Thoracic aorta (tissue), 2 donors: ENCODE measurements around the gene UTS2R. TPM values are rescaled to one million over a fixed set of nuclear protein-coding genes. Genes with fewer than 3 reads are reported as not detected.

Experiments
- ATAC-seq: fragments of 150-250 bp; one replicate; pipeline ENCODE4 v1.8.0; 2017; ENCODE audit warnings: low read depth; ENCODE audit not compliant: insufficient number of reproducible peaks, low FRiP score
- DNase-seq: peaks from one replicate; pipeline ENCODE4 v3.0.0-alpha.2; 2020; ENCODE audit warnings: low spot score
- H3K27ac ChIP-seq, 2 donors: fragments of 200-600 bp; sonication (generic); 1 replicate in 1 of 2; 2 replicates in 1 of 2; pipeline ENCODE4 v1.5.1; 2016; ENCODE audit warnings: mild to moderate bottlenecking in 2 of 2, moderate library complexity in 2 of 2
- H3K27me3 ChIP-seq: fragments of 200-600 bp; sonication (generic); replicated peaks from 2 replicates; pipeline ENCODE4 v1.6.0; 2016; ENCODE audit warnings: mild to moderate bottlenecking; ENCODE audit not compliant: insufficient read depth
- H3K36me3 ChIP-seq: fragments of 200-600 bp; sonication (generic); one replicate; pipeline ENCODE4 v1.5.1; 2016
- H3K4me1 ChIP-seq, 2 donors: fragments of 200-600 bp; sonication (generic); 1 replicate in 1 of 2; 2 replicates in 1 of 2; pipeline versions ENCODE4 v1.5.1 to v1.6.0; 2016; ENCODE audit warnings: low read depth in 2 of 2, mild to moderate bottlenecking in 1 of 2; ENCODE audit not compliant: control insufficient read depth in 1 of 2
- H3K4me3 ChIP-seq: fragments of 200-600 bp; sonication (generic); 2 replicates; pipeline ENCODE4 v1.5.1; 2016; ENCODE audit warnings: mild to moderate bottlenecking
- H3K9me3 ChIP-seq: fragments of 200-600 bp; sonication (generic); 2 replicates; pipeline ENCODE4 v1.5.1; 2016
- CTCF ChIP-seq: fragments of 200-600 bp; sonication (generic); IDR thresholded peaks from one replicate; pipeline ENCODE4 v1.5.1; 2019; ENCODE audit warnings: antibody characterized with exemption
- total RNA-seq, 2 donors: library from RNA; depleted of rRNA; stranded (reverse); fragments of >200 nt; gene quantifications; one replicate each; pipeline versions ENCODE4 v1.1.0 to v1.2.3, GENCODE V29; 2016

UTS2R gene
- total RNA-seq, 2 donors from 2014 or later: 0.27 TPM; not detected in 1

GRCh38 chr17:82389379-82389778 is 17.8 kb downstream of the UTS2R start:
- H3K9me3 ChIP-seq: no peaks in the 10 kb centered on the region
- no peak overlapping the region for H3K27ac ChIP-seq
- peaks cover 14 to 26% of the 10 kb centered on the region in 2 donors for H3K4me1 ChIP-seq
- TF ChIP-seq CTCF: no peak
- H3K36me3 ChIP-seq: no peaks in the 10 kb centered on the region
- ATAC-seq (no peak), DNase-seq (no peak)
- no peak overlapping the region for H3K4me3 ChIP-seq
- H3K27me3 ChIP-seq: no peaks in the 10 kb centered on the region

GRCh38 chr17:82390015-82390859 is 18.7 kb downstream of the UTS2R start:
- Histone ChIP-seq H3K27ac (no peak overlapping the region), H3K36me3 (no peaks in the 10 kb centered on the region), H3K4me1 (peaks cover 7 to 17% of the 10 kb centered on the region in 2 donors), H3K9me3 (no peaks in the 10 kb centered on the region), H3K4me3 (no peak overlapping the region), H3K27me3 (no peaks in the 10 kb centered on the region)
- no peak for TF ChIP-seq CTCF
- ATAC-seq (no peak), DNase-seq (no peak)

- no peak overlapping the region for H3K27ac ChIP-seq
- ATAC-seq (no peak), DNase-seq (no peak)
- no peaks in the 10 kb centered on the region for H3K27me3 ChIP-seq
- H3K9me3 ChIP-seq: no peaks in the 10 kb centered on the region
- no peak overlapping the region for H3K4me3 ChIP-seq
- no peak for TF ChIP-seq CTCF
- H3K36me3 ChIP-seq: no peaks in the 10 kb centered on the region
- peaks cover under 1 to 10% of the 10 kb centered on the region in 2 donors for H3K4me1 ChIP-seq
These were observed 19.4 kb downstream of the UTS2R start for GRCh38 chr17:82390860-82391435.

- ATAC-seq (no peak), DNase-seq (no peak)
- Histone ChIP-seq H3K27ac (no peak overlapping the region), H3K27me3 (no peaks in the 10 kb centered on the region), H3K9me3 (no peaks in the 10 kb centered on the region), H3K4me3 (no peak overlapping the region), H3K36me3 (no peaks in the 10 kb centered on the region), H3K4me1 (peaks cover 0 to 4% of the 10 kb centered on the region in 2 donors)
- no peak for TF ChIP-seq CTCF
These were observed 20.0 kb downstream of the UTS2R start for GRCh38 chr17:82391496-82392066.

- no peak for TF ChIP-seq CTCF
- ATAC-seq (no peak), DNase-seq (no peak)
- H3K27me3 ChIP-seq: no peaks in the 10 kb centered on the region
- H3K4me1 ChIP-seq: no peaks in the 10 kb centered on the region
- no peaks in the 10 kb centered on the region for H3K36me3 ChIP-seq
- no peak overlapping the region for H3K27ac ChIP-seq
- H3K9me3 ChIP-seq: no peaks in the 10 kb centered on the region
- no peak overlapping the region for H3K4me3 ChIP-seq
These were observed 20.8 kb downstream of the UTS2R start for GRCh38 chr17:82392209-82392920.
